PC-9 (cell line): ENCODE results near the gene DES. TPM values are rescaled to one million over a fixed set of nuclear protein-coding genes. Genes with fewer than 3 reads are reported as not detected.

Source experiments
- BruUV-seq: library from RNA; stranded (reverse); fragments of 400-500 nt; replicated peaks from 2 replicates; lab custom pipeline; 2021; lab: Mats Ljungman, UMichigan
- CTCF ChIA-PET: fragments of 300-600 bp; sonication (Branson Sonifier 250); formaldehyde crosslinking; loops from one replicate; lab custom pipeline; 2022; ENCODE audit warnings: antibody characterized with exemption; lab: Charles Lee
- POLR2A ChIA-PET: fragments of 300-600 bp; sonication (Branson Sonifier 250); formaldehyde crosslinking; loops from one replicate; lab custom pipeline; 2022; ENCODE audit warnings: antibody characterized with exemption; ENCODE audit not compliant: unreplicated experiment; lab: Charles Lee
- DNase-seq, 2 experiments: peaks; one replicate each; pipeline versions ENCODE4 v3.0.0 to v3.0.0-alpha.2; 2015 to 2022; ENCODE audit warnings: mixed read lengths in 1 of 2
- H2AFZ ChIP-seq: fragments of 200-600 bp; sonication (generic); 2 replicates; pipeline ENCODE4 v1.8.1; 2017; ENCODE audit warnings: antibody characterized with exemption
- H3F3A ChIP-seq: fragments of 200-600 bp; sonication (generic); 2 replicates; pipeline ENCODE4 v1.8.1; 2017; ENCODE audit warnings: antibody characterized with exemption, mild to moderate bottlenecking, low read depth; ENCODE audit not compliant: insufficient read depth
- H3K27ac ChIP-seq: fragments of 200-600 bp; sonication (generic); 2 replicates; pipeline ENCODE4 v1.6.1; 2016; ENCODE audit warnings: mixed run types
- H3K27me3 ChIP-seq: fragments of 200-600 bp; sonication (generic); 2 replicates; pipeline ENCODE4 v1.6.1; 2016; ENCODE audit warnings: low read depth, mixed run types; ENCODE audit not compliant: insufficient read depth
- H3K36me3 ChIP-seq: fragments of 200-600 bp; sonication (generic); 2 replicates; pipeline ENCODE4 v1.6.1; 2016; ENCODE audit warnings: low read depth, mixed run types
- H3K4me1 ChIP-seq: fragments of 200-600 bp; sonication (generic); replicated peaks from 2 replicates; pipeline ENCODE4 v1.6.1; 2016; ENCODE audit warnings: mixed run types; ENCODE audit not compliant: insufficient read depth
- H3K4me2 ChIP-seq: fragments of 200-600 bp; sonication (generic); 2 replicates; pipeline ENCODE4 v1.6.1; 2017; ENCODE audit warnings: mixed run types
- H3K4me3 ChIP-seq: fragments of 200-600 bp; sonication (generic); 2 replicates; pipeline ENCODE4 v1.6.1; 2016; ENCODE audit warnings: mixed run types
- H3K79me2 ChIP-seq: fragments of 200-600 bp; sonication (generic); 2 replicates; pipeline ENCODE4 v1.6.1; 2017; ENCODE audit warnings: low read depth, mixed run types
- H3K9me2 ChIP-seq: fragments of 200-600 bp; sonication (generic); 2 replicates; pipeline ENCODE4 v1.8.1; 2017; ENCODE audit warnings: mild to moderate bottlenecking; ENCODE audit not compliant: insufficient read depth
- H3K9me3 ChIP-seq: fragments of 200-600 bp; sonication (generic); 2 replicates; pipeline ENCODE4 v1.8.1; 2016; ENCODE audit warnings: low read depth; ENCODE audit not compliant: insufficient read depth
- H4K20me1 ChIP-seq: fragments of 200-600 bp; sonication (generic); 2 replicates; pipeline ENCODE4 v1.8.1; 2017; ENCODE audit not compliant: insufficient read depth
- EZH2 ChIP-seq: fragments of 200-600 bp; sonication (generic); IDR thresholded peaks from 2 replicates; pipeline ENCODE4 v1.8.0; 2017; ENCODE audit warnings: antibody characterized with exemption, low read depth
- intact Hi-C: fragments of 100-400 bp; cut with micrococcal nuclease; formaldehyde crosslinking; loops from one replicate; pipeline ENCODE4 v1.10.0; 2022; ENCODE audit not compliant: unreplicated experiment
- total RNA-seq: library from RNA; stranded (reverse); gene quantifications from 2 replicates; pipeline ENCODE4 v1.2.3, GENCODE V29; 2021
- TF ChIP-seq, protein P1 (sequence below): fragments of 200-600 bp; sonication (generic); conservative IDR thresholded peaks from 2 replicates; pipeline ENCODE4 v1.6.1; 2017; ENCODE audit warnings: mixed run types, antibody characterized with exemption, mild to moderate bottlenecking, moderate library complexity

Gene DES
- total RNA-seq, 1 experiment from 2014 or later = not detected

GRCh38 chr2:219437141-219437540 is 19.0 kb downstream of the DES start:
- POLR2A ChIA-PET = no interaction called here
- Histone ChIP-seq H3K27ac (no peak overlapping the region), H3K4me2 (no peak overlapping the region), H3K27me3 (no peaks in the 10 kb centered on the region), H3K4me1 (peaks cover 10% of the 10 kb centered on the region), H3F3A (no peaks in the 10 kb centered on the region; the same call in 1 of the 2 replicates), H3K9me3 (no peaks in the 10 kb centered on the region), H3K9me2 (no peaks in the 10 kb centered on the region), H3K79me2 (no peaks in the 10 kb centered on the region), H3K36me3 (no peaks in the 10 kb centered on the region), H2AFZ (no peak overlapping the region), H4K20me1 (no peaks in the 10 kb centered on the region), H3K4me3 (no peak overlapping the region)
- BruUV-seq = no TSS peak
- no peak for TF ChIP-seq EZH2
- TF ChIP-seq, protein P1, sequence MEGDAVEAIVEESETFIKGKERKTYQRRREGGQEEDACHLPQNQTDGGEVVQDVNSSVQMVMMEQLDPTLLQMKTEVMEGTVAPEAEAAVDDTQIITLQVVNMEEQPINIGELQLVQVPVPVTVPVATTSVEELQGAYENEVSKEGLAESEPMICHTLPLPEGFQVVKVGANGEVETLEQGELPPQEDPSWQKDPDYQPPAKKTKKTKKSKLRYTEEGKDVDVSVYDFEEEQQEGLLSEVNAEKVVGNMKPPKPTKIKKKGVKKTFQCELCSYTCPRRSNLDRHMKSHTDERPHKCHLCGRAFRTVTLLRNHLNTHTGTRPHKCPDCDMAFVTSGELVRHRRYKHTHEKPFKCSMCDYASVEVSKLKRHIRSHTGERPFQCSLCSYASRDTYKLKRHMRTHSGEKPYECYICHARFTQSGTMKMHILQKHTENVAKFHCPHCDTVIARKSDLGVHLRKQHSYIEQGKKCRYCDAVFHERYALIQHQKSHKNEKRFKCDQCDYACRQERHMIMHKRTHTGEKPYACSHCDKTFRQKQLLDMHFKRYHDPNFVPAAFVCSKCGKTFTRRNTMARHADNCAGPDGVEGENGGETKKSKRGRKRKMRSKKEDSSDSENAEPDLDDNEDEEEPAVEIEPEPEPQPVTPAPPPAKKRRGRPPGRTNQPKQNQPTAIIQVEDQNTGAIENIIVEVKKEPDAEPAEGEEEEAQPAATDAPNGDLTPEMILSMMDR = no peak
- DNase-seq = no peak
- intact Hi-C loops = no loop called here
- CTCF ChIA-PET = interaction anchor here (0.6 kb wide), 1 partner anchor 466 kb away, joined by 4 read pairs; no protein-coding TSS in a partner anchor

GRCh38 chr2:219437690-219438206 is 19.6 kb downstream of the DES start:
- CTCF ChIA-PET = no interaction called here
- BruUV-seq = no TSS peak

DNA sequence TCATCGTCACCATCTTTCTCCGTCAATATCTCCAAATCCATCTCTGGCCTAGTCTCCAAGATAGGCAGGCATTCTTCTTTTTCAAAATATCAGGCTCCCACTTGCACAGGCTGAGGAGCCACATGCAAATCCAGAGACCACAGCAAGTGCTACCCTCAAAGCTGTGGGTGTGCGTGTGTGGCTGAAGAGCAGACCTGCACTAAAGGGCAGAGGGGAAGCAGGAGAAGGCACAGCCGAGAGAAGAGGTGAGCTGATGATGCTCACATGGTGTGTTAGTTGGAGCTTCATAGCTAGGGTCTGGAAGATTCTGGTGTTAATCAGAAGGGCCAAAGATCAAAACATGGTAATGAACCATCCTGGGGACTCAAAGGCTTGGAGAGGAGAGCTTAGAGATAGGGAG is 20.3 kb downstream of the DES start:
- Histone ChIP-seq H2AFZ (no peak overlapping the region), H4K20me1 (no peaks in the 10 kb centered on the region), H3K4me3 (no peak overlapping the region), H3K9me3 (no peaks in the 10 kb centered on the region), H3K27ac (no peak overlapping the region), H3K79me2 (no peaks in the 10 kb centered on the region), H3F3A (no peaks in the 10 kb centered on the region; the same call in 1 of the 2 replicates), H3K27me3 (no peaks in the 10 kb centered on the region), H3K4me1 (peaks cover 10% of the 10 kb centered on the region), H3K36me3 (no peaks in the 10 kb centered on the region), H3K9me2 (no peaks in the 10 kb centered on the region), H3K4me2 (no peak overlapping the region)
- DNase-seq = no peak
- TF ChIP-seq EZH2 = no peak
- TF ChIP-seq, protein P1 = no peak
- no TSS peak for BruUV-seq
- CTCF ChIA-PET = no interaction called here
- POLR2A ChIA-PET = interaction anchor here (0.6 kb wide), 1 partner anchor 83 kb away, joined by 3 read pairs; no protein-coding TSS in a partner anchor
- intact Hi-C loops = no loop called here

More at GRCh38 chr2:219437690-219438206, 19.6 kb downstream of the DES start:
- no peaks in the 10 kb centered on the region; the same call in 1 of the 2 replicates for H3F3A ChIP-seq
- no peak overlapping the region for H3K27ac ChIP-seq
- no peaks in the 10 kb centered on the region for H3K9me3 ChIP-seq
- no peak overlapping the region for H3K4me2 ChIP-seq
- no peaks in the 10 kb centered on the region for H3K9me2 ChIP-seq
- peaks cover 10% of the 10 kb centered on the region for H3K4me1 ChIP-seq
- POLR2A ChIA-PET = interaction anchor here (0.6 kb wide), 1 partner anchor 84 kb away, joined by 3 read pairs; no protein-coding TSS in a partner anchor
- H3K79me2 ChIP-seq = no peaks in the 10 kb centered on the region
- H3K36me3 ChIP-seq = no peaks in the 10 kb centered on the region
- no peaks in the 10 kb centered on the region for H4K20me1 ChIP-seq
- intact Hi-C loops = no loop called here
- no peak for DNase-seq
- no peak overlapping the region for H3K4me3 ChIP-seq
- TF ChIP-seq, protein P1 = no peak
- TF ChIP-seq EZH2 = no peak
- no peak overlapping the region for H2AFZ ChIP-seq
- H3K27me3 ChIP-seq = no peaks in the 10 kb centered on the region
